ENCODE data around the gene CAT. TPM values are rescaled to one million over a fixed set of nuclear protein-coding genes. Genes with fewer than 3 reads are reported as not detected.

CAT gene
- total RNA-seq, 1 donor from 2014 or later, result 51.8 TPM

DNA sequence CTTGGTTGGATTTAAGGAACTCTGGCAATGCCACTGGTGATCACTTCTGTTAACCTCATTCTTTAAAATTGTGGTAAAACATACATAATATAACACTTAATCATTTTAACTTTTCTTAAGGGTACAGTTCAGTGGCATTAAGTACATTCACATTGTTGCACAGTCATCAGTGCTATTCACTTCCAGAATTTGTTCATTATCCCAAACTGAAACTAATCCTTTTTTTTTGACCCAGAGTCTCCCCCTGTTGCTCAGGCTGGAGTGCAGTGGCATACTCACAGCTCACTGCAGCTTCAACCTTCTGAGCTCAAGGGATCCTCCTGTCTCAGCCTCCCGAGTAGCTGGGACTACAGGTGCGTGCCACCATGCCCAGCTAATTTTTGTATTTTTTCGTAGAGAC, 64.2 kb downstream of the CAT start:
- TF ChIP-seq, protein P1, sequence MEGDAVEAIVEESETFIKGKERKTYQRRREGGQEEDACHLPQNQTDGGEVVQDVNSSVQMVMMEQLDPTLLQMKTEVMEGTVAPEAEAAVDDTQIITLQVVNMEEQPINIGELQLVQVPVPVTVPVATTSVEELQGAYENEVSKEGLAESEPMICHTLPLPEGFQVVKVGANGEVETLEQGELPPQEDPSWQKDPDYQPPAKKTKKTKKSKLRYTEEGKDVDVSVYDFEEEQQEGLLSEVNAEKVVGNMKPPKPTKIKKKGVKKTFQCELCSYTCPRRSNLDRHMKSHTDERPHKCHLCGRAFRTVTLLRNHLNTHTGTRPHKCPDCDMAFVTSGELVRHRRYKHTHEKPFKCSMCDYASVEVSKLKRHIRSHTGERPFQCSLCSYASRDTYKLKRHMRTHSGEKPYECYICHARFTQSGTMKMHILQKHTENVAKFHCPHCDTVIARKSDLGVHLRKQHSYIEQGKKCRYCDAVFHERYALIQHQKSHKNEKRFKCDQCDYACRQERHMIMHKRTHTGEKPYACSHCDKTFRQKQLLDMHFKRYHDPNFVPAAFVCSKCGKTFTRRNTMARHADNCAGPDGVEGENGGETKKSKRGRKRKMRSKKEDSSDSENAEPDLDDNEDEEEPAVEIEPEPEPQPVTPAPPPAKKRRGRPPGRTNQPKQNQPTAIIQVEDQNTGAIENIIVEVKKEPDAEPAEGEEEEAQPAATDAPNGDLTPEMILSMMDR (IDR thresholded peaks at IDR 0.05; ENCODE audit: unreplicated experiment), result no peak
- Mint-ChIP-seq H3K4me1 (ENCODE audit: low read depth) (peaks cover 1% of the 10 kb centered on the region), H3K27ac (no peak overlapping the region), H3K36me3 (ENCODE audit: insufficient read depth) (no peaks in the 10 kb centered on the region), H3K27me3 (peaks cover 3% of the 10 kb centered on the region), H3K9me3 (ENCODE audit: low read depth) (no peaks in the 10 kb centered on the region), H3K4me3 (ENCODE audit: low read depth) (no peak overlapping the region)
- DNase-seq (ENCODE audit: low spot score, unreplicated experiment), result no peak

DNA sequence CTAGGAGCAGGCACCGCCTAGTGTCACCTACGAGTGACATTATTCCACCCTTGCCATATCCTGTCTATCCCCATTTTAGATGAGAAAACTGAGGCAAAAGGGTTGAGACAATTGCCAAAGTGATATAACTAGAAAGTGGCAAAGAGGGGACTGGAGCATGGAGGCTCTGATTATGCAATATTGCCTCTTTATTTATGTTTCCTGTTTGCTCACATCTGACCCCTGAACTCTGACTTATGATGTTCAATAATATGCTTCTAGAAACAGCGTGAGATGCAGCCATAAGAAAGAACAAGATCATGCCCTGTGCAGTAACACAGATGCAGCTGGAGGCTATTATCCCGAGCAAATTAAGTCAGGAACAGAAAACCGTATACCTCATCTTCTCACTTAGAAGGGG, 67.1 kb downstream of the CAT start:
- H3K27me3 Mint-ChIP-seq, result peaks cover 3% of the 10 kb centered on the region
- DNase-seq (ENCODE audit: low spot score, unreplicated experiment), result no peak
- H3K9me3 Mint-ChIP-seq (ENCODE audit: low read depth), result no peaks in the 10 kb centered on the region
- H3K36me3 Mint-ChIP-seq (ENCODE audit: insufficient read depth), result no peaks in the 10 kb centered on the region
- H3K27ac Mint-ChIP-seq, result no peak overlapping the region
- TF ChIP-seq, protein P1 (IDR thresholded peaks at IDR 0.05; ENCODE audit: unreplicated experiment), result no peak
- H3K4me3 Mint-ChIP-seq (ENCODE audit: low read depth), result no peak overlapping the region
- peaks cover 9% of the 10 kb centered on the region for H3K4me1 Mint-ChIP-seq (ENCODE audit: low read depth)

DNA sequence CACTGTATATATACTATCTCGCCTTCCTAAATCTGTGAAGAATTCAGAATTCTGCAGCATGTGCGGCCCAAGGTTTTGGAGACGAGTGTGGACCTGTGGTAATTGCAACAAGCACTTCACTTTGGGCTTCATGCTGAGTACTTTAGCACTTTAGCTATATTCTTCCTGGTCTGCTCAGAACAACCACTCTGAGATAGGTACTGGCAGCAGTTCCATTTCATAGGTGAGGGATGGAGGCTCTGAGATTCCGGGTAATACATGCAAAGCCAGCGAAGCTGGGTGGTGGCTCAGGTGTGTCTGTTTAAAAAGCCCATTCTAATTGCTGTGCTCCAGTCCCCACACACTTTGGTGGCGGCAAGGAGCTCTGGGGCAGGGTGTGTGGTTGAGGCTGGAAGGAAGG, 68.4 kb downstream of the CAT start:
- H3K4me3 Mint-ChIP-seq (ENCODE audit: low read depth), result no peak overlapping the region
- H3K9me3 Mint-ChIP-seq (ENCODE audit: low read depth), result no peaks in the 10 kb centered on the region
- no peaks in the 10 kb centered on the region for H3K27me3 Mint-ChIP-seq
- no peak overlapping the region for H3K27ac Mint-ChIP-seq
- H3K36me3 Mint-ChIP-seq (ENCODE audit: insufficient read depth), result no peaks in the 10 kb centered on the region
- TF ChIP-seq, protein P1 (IDR thresholded peaks at IDR 0.05; ENCODE audit: unreplicated experiment), result no peak
- H3K4me1 Mint-ChIP-seq (ENCODE audit: low read depth), result peaks cover 9% of the 10 kb centered on the region
- DNase-seq (ENCODE audit: low spot score, unreplicated experiment), result no peak

DNA sequence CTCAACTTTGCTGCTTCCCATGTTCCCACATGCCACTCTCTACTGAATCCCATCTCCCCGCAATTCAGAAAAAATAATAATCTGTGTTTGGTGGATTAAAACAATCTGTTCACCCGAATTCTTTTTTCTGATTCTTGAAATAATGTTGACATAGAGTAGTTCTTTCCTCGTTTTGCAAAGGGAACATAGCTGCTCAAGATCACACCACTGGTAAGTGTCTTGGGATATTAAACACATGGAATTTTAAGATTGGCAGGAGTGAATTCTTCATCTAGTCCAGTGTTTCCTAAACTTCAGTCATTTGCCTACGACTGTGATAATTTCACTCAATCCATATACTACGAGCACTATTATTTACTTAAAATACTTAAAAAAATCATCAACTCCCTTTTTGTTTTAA, 68.9 kb downstream of the CAT start:
- no peak overlapping the region for H3K27ac Mint-ChIP-seq
- peaks cover 8% of the 10 kb centered on the region for H3K4me1 Mint-ChIP-seq (ENCODE audit: low read depth)
- DNase-seq (ENCODE audit: low spot score, unreplicated experiment), result no peak
- no peaks in the 10 kb centered on the region for H3K9me3 Mint-ChIP-seq (ENCODE audit: low read depth)
- H3K27me3 Mint-ChIP-seq, result no peaks in the 10 kb centered on the region
- no peaks in the 10 kb centered on the region for H3K36me3 Mint-ChIP-seq (ENCODE audit: insufficient read depth)
- H3K4me3 Mint-ChIP-seq (ENCODE audit: low read depth), result no peak overlapping the region
- TF ChIP-seq, protein P1 (IDR thresholded peaks at IDR 0.05; ENCODE audit: unreplicated experiment), result no peak

DNA sequence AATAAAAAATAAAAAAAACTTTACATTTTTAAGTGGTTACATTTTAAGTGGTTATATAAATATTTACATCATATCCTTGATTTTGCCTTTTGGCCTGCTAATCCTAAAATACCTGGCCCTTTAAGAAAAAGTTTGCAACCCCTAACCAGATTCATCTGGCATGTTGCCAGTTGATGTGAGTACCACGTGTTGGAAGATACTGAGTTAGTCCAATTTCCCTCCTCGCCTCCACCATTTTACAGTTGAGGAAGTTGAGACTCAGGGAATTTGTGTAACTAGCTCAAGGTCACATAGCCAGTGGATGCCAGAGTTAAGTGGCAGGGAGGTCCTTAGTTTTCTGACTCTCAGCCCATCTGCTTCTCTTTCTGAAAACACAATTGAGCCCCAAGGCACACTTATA, 69.8 kb downstream of the CAT start:
- no peak for DNase-seq (ENCODE audit: low spot score, unreplicated experiment)
- TF ChIP-seq, protein P1 (IDR thresholded peaks at IDR 0.05; ENCODE audit: unreplicated experiment), result no peak
- no peak overlapping the region for H3K4me3 Mint-ChIP-seq (ENCODE audit: low read depth)
- no peaks in the 10 kb centered on the region for H3K9me3 Mint-ChIP-seq (ENCODE audit: low read depth)
- H3K27me3 Mint-ChIP-seq, result no peaks in the 10 kb centered on the region
- H3K27ac Mint-ChIP-seq, result no peak overlapping the region
- H3K36me3 Mint-ChIP-seq (ENCODE audit: insufficient read depth), result no peaks in the 10 kb centered on the region
- H3K4me1 Mint-ChIP-seq (ENCODE audit: low read depth), result peaks cover 12% of the 10 kb centered on the region

Data from progenitor cell of endocrine pancreas (in vitro differentiated cells).